Muscle of back (tissue), 11 donors: ENCODE data around the gene TBC1D22A. TPM values are rescaled to one million over a fixed set of nuclear protein-coding genes. Genes with fewer than 3 reads are reported as not detected.

Source experiments
- DNase-seq, 3 donors: peaks; one replicate each; pipeline versions ENCODE4 v3.0.0 to v3.0.0-alpha.2; 2013
- polyA plus RNA-seq, 10 donors: library from polyadenylated mRNA; unstranded; fragments of 120-200 nt; gene quantifications; one replicate each; pipeline ENCODE4 v1.2.1, GENCODE V29; 2013; ENCODE audit not compliant: insufficient read length in 10 of 10

TBC1D22A gene
- polyA plus RNA-seq, 10 donors: 10.6 to 14.9 (median 13.4) TPM

GRCh38 chr22:46931414-46931813, 169.0 kb downstream of the TBC1D22A start:
- no peak for DNase-seq

GRCh38 chr22:46931881-46932280, 169.4 kb downstream of the TBC1D22A start:
- DNase-seq: no peak

GRCh38 chr22:46933040-46933930, 170.8 kb downstream of the TBC1D22A start:
- DNase-seq: no peak

- DNase-seq: no peak
Measured at GRCh38 chr22:46934172-46934745, 171.8 kb downstream of the TBC1D22A start.

- DNase-seq: peak in 1 of 3 donors; percentile 80
Measured at GRCh38 chr22:46934746-46935491, 172.5 kb downstream of the TBC1D22A start.

GRCh38 chr22:46935506-46936377, 173.3 kb downstream of the TBC1D22A start:
- DNase-seq: peak in 1 of 3 donors; percentile 21

- DNase-seq: peak in 2 of 3 donors; percentile 15 to 33
Measured at GRCh38 chr22:46936378-46936903, 174.0 kb downstream of the TBC1D22A start.

- DNase-seq: no peak
Measured at GRCh38 chr22:46937185-46937584, 174.7 kb downstream of the TBC1D22A start.

- no peak for DNase-seq
Measured at GRCh38 chr22:46937939-46938338, 175.5 kb downstream of the TBC1D22A start.

- DNase-seq: peak; percentile 32 to 82 (median 72)
Measured at GRCh38 chr22:46941968-46942798, 179.7 kb downstream of the TBC1D22A start.

- peak in 2 of 3 donors; percentile 47 to 65 for DNase-seq
Measured at GRCh38 chr22:46942799-46943785, 180.6 kb downstream of the TBC1D22A start.

GRCh38 chr22:46945481-46945880, 183.0 kb downstream of the TBC1D22A start:
- no peak for DNase-seq

GRCh38 chr22:46946383-46946962, 184.0 kb downstream of the TBC1D22A start:
- no peak for DNase-seq

- DNase-seq: no peak
Measured at GRCh38 chr22:46947516-46948257, 185.2 kb downstream of the TBC1D22A start.

- DNase-seq: no peak
Measured at GRCh38 chr22:46948411-46949144, 186.1 kb downstream of the TBC1D22A start.

GRCh38 chr22:46951350-46951749, 188.9 kb downstream of the TBC1D22A start:
- no peak for DNase-seq

- DNase-seq: no peak
Measured at GRCh38 chr22:46951973-46952372, 189.5 kb downstream of the TBC1D22A start.
